ENCODE measurements around the gene LSAMP. TPM values are rescaled to one million over a fixed set of nuclear protein-coding genes. Genes with fewer than 3 reads are reported as not detected.

LSAMP gene
- total RNA-seq, 6 donors from 2014 or later = 7.1 to 28.1 (median 13.4) TPM

- no peak for ATAC-seq (ENCODE audit: low FRiP score in 2 of 2)
- no peaks in the 10 kb centered on the region for H3K27me3 ChIP-seq
- no peak overlapping the region for H3K4me3 ChIP-seq
- H3K27ac ChIP-seq = no peak overlapping the region
- no peaks in the 10 kb centered on the region for H3K36me3 ChIP-seq
- TF ChIP-seq CTCF (IDR thresholded peaks at IDR 0.05) = no peak
- TF ChIP-seq POLR2A (IDR thresholded peaks at IDR 0.05) = no peak
- no peak for DNase-seq
- WGBS, 2 donors = 75 to 87% methylated on average over 1 of the region's 1 CpG
- H3K4me1 ChIP-seq = no peaks in the 10 kb centered on the region
- no peaks in the 10 kb centered on the region for H3K9me3 ChIP-seq
Observed at GRCh38 chr3:116453666-116454346, 8.5 kb upstream of the LSAMP start.

- H3K36me3 ChIP-seq = no peaks in the 10 kb centered on the region
- DNase-seq (no peak), ATAC-seq (ENCODE audit: low FRiP score in 2 of 2) (no peak)
- H3K27me3 ChIP-seq = no peaks in the 10 kb centered on the region
- H3K9me3 ChIP-seq = no peaks in the 10 kb centered on the region
- WGBS, 2 donors = 54 to 60% methylated on average over 3 of the region's 3 CpGs
- no peak overlapping the region for H3K4me3 ChIP-seq
- no peak overlapping the region for H3K27ac ChIP-seq
- no peaks in the 10 kb centered on the region for H3K4me1 ChIP-seq
- TF ChIP-seq POLR2AphosphoS5 (IDR thresholded peaks at IDR 0.05) (no peak), POLR2A (IDR thresholded peaks at IDR 0.05) (no peak), EP300 (IDR thresholded peaks at IDR 0.05) (no peak), CTCF (IDR thresholded peaks at IDR 0.05) (no peak)
Observed at GRCh38 chr3:116449546-116450350, 4.5 kb upstream of the LSAMP start.

- Histone ChIP-seq H3K4me3 (no peak overlapping the region), H3K27me3 (no peaks in the 10 kb centered on the region), H3K27ac (no peak overlapping the region), H3K9me3 (no peaks in the 10 kb centered on the region), H3K4me1 (no peaks in the 10 kb centered on the region), H3K36me3 (no peaks in the 10 kb centered on the region)
- no peak for ATAC-seq (ENCODE audit: low FRiP score in 2 of 2)
- DNase-seq = no peak
- WGBS, 2 donors = 51 to 65% methylated on average over 2 of the region's 2 CpGs
- TF ChIP-seq POLR2AphosphoS5 (IDR thresholded peaks at IDR 0.05) = no peak
- TF ChIP-seq CTCF (IDR thresholded peaks at IDR 0.05) = no peak
- TF ChIP-seq EP300 (IDR thresholded peaks at IDR 0.05) = no peak
- no peak for TF ChIP-seq POLR2A (IDR thresholded peaks at IDR 0.05)
Observed at GRCh38 chr3:116445990-116446389, 703 bp upstream of the LSAMP start.

GRCh38 chr3:116444819-116445310 lies 422 bp downstream of the LSAMP start:
- DNase-seq (peak in 1 of 2 donors; percentile 68), ATAC-seq (ENCODE audit: low FRiP score in 2 of 2) (peak; percentile 60 to 67)
- H3K9me3 ChIP-seq = no peaks in the 10 kb centered on the region
- WGBS, 2 donors = 3% methylated on average over 17 to 26 of the region's 26 CpGs
- no peaks in the 10 kb centered on the region for H3K4me1 ChIP-seq
- peak overlapping the region in 3 of 4 donors; percentile 31 to 38 (median 35) for H3K4me3 ChIP-seq
- H3K27me3 ChIP-seq = no peaks in the 10 kb centered on the region
- no peak overlapping the region for H3K27ac ChIP-seq
- H3K36me3 ChIP-seq = no peaks in the 10 kb centered on the region
- TF ChIP-seq POLR2AphosphoS5 (IDR thresholded peaks at IDR 0.05) (no peak), CTCF (IDR thresholded peaks at IDR 0.05) (no peak), POLR2A (IDR thresholded peaks at IDR 0.05) (no peak), EP300 (IDR thresholded peaks at IDR 0.05) (no peak)
